Measurements from ENCODE around the gene RBM38. TPM values are rescaled to one million over a fixed set of nuclear protein-coding genes. Genes with fewer than 3 reads are reported as not detected.

Gene RBM38
- total and polyA plus RNA-seq, 2 of the 13 experiments (the other 11 are each of a cell fraction or from before 2014, with no cell fraction given), result 24.2 to 34.2 TPM

- TF ChIP-seq PATZ1 (CRISPR knock-in tag; IDR thresholded peaks at IDR 0.05) (peak; percentile 34; the same call in 1 of the 2 replicates), KDM5B (CRISPR knock-in tag; IDR thresholded peaks at IDR 0.05; ENCODE audit: borderline replicate concordance) (0 out of 2 replicates have a peak, but pooled peaks have one; percentile 61), MIER3 (CRISPR knock-in tag; IDR thresholded peaks at IDR 0.05; ENCODE audit: borderline replicate concordance) (0 out of 2 replicates have a peak, but pooled peaks have one; percentile 34), ZSCAN20 (CRISPR knock-in tag; IDR thresholded peaks at IDR 0.05; ENCODE audit: borderline replicate concordance) (no peak), TBX2 (CRISPR knock-in tag; IDR thresholded peaks at IDR 0.05; ENCODE audit: borderline replicate concordance) (peak; percentile 24; the same call in 1 of the 2 replicates), GATAD1 (CRISPR knock-in tag; IDR thresholded peaks at IDR 0.05) (peak; percentile 51; the same call in 1 of the 2 replicates), ZNF335 (CRISPR knock-in tag; IDR thresholded peaks at IDR 0.05) (no peak; the same call in 1 of the 2 replicates), ZNF234 (CRISPR knock-in tag; conservative IDR thresholded peaks at IDR 0.05) (0 out of 2 replicates have a peak, but pooled peaks have one; percentile 40), ZNF883 (CRISPR knock-in tag; IDR thresholded peaks at IDR 0.05; ENCODE audit: not compliant biosample characterization) (peak; percentile 40), STAG1 (CRISPR knock-in tag; IDR thresholded peaks at IDR 0.05) (peak; percentile 90), TFE3 (CRISPR knock-in tag; IDR thresholded peaks at IDR 0.05) (peak; percentile 36; the same call in 1 of the 2 replicates), ZNF614 (CRISPR knock-in tag; IDR thresholded peaks at IDR 0.05; ENCODE audit: borderline replicate concordance) (0 out of 2 replicates have a peak, but pooled peaks have one; percentile 23)
- TF ChIP-seq, protein P1, sequence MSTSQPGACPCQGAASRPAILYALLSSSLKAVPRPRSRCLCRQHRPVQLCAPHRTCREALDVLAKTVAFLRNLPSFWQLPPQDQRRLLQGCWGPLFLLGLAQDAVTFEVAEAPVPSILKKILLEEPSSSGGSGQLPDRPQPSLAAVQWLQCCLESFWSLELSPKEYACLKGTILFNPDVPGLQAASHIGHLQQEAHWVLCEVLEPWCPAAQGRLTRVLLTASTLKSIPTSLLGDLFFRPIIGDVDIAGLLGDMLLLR (CRISPR knock-in tag; IDR thresholded peaks at IDR 0.05), result 0 out of 2 replicates have a peak, but pooled peaks have one; percentile 51
Observed at GRCh38 chr20:57381596-57382503, 9.3 kb upstream of the RBM38 start (continued).
